ENCODE results near the gene FKTN.
A peak's percentile ranks its signal among the peaks of the same experiment; 100 is the strongest.

Gene FKTN

DNA sequence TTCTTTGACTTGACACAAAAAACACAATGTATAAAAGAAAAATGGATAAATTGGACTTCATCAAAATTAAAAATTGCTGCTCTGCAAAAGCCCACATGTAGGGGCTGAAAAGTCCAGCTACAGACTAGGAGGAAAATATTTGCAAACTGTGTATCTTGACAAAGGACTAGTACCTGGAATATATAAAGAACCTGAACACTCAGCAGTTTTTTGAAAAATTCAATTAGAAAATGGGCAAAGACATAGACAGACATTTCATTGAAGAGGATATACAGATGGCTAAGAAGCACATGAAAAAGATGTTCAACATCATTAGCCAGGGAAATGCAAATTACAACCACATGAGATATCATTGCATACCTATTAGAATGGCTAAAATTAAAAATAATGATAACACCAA lies 85.9 kb downstream of the FKTN start:
- H3K27me3 ChIP-seq (ENCODE audit: insufficient read depth, low read length), result no peaks in the 10 kb centered on the region
- H3K4me1 ChIP-seq (ENCODE audit: insufficient read depth, low read length), result peaks cover 7% of the 10 kb centered on the region
- H3K9me3 ChIP-seq (ENCODE audit: low read length), result no peaks in the 10 kb centered on the region
- peaks cover 4% of the 10 kb centered on the region for H3K36me3 ChIP-seq (ENCODE audit: insufficient read depth, low read length)
- H3K4me3 ChIP-seq (ENCODE audit: low read length), result no peak overlapping the region
- H2AFZ ChIP-seq (ENCODE audit: low read depth, low read length), result no peak overlapping the region

DNA sequence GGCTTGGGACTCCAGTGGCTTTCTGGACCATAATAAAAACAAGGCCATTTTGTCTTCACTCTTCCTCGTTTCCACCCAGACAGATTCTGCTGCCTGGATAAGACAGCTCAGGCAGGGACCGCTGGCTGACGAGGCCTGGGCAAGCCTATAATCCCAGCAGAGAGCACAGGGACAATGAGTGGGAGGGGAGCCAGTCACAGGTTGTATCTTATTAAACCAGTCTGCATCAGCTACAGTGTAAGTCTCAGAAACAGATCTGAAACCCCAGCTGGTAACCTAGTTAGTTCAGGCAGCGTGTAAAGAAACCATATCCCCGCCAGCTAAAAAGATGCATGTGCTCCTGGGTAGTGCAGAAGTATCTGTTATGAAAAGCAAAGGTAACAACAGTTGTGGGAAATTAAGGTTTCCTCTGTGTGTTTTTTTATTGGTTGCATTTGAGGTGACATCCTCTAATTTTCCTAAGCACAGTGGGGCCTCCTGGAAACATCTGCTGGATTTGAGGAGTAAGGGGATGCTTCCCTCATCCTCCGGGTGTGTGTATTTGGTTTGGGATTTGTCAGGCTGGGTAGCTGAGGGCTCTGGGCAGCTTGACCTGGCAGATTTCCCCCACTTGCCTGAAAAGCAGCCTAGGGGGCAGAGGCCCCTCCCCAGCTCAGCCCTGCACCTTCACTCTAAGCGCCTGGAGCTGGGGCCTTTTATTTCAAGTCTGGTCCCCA lies 89.1 kb downstream of the FKTN start:
- H3K9me3 ChIP-seq (ENCODE audit: low read length), result no peaks in the 10 kb centered on the region
- no peaks in the 10 kb centered on the region for H3K27me3 ChIP-seq (ENCODE audit: insufficient read depth, low read length)
- H2AFZ ChIP-seq (ENCODE audit: low read depth, low read length), result no peak overlapping the region
- no peak overlapping the region for H3K4me3 ChIP-seq (ENCODE audit: low read length)
- peaks cover 7% of the 10 kb centered on the region for H3K4me1 ChIP-seq (ENCODE audit: insufficient read depth, low read length)
- no peaks in the 10 kb centered on the region for H3K36me3 ChIP-seq (ENCODE audit: insufficient read depth, low read length)

DNA sequence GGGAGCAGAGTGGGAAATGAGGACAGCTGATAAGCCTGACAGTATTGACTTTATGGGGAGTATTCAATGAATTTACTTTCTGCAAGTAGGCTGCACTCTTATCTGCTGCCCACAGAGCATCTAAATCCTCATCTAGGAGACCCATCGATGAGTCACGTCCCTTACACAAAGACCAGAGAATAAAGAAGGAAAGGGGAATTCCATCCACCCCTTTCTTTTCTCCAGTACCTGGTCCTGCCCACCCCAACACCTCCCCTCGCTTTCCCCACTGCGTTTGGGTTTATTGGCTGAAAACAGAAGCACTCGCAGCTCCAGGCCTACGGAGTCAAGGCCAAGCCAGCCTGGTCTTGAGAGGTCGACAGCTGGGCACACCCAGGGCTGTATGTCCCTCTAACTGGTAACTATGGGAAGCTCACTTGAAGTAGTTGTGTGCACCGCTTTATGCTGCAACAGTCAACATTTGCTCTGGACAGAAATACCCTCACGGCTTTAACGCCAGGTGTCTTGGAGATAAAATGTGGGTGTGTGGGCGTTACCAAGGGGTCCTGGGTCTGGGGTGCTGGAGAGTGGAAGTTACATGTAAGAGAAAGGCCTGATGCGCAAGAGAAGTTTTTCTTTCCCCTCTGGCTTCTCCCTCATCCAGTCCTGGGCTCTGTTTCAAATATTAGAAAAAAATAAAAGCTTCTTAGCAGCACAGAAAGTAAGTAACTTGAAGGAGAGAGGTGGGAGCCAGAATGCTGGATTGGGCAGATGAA lies 89.8 kb downstream of the FKTN start:
- Histone ChIP-seq H3K9me3 (ENCODE audit: low read length) (no peaks in the 10 kb centered on the region), H3K4me1 (ENCODE audit: insufficient read depth, low read length) (peaks cover 7% of the 10 kb centered on the region), H2AFZ (ENCODE audit: low read depth, low read length) (no peak overlapping the region), H3K27me3 (ENCODE audit: insufficient read depth, low read length) (no peaks in the 10 kb centered on the region), H3K36me3 (ENCODE audit: insufficient read depth, low read length) (no peaks in the 10 kb centered on the region), H3K4me3 (ENCODE audit: low read length) (no peak overlapping the region)

DNA sequence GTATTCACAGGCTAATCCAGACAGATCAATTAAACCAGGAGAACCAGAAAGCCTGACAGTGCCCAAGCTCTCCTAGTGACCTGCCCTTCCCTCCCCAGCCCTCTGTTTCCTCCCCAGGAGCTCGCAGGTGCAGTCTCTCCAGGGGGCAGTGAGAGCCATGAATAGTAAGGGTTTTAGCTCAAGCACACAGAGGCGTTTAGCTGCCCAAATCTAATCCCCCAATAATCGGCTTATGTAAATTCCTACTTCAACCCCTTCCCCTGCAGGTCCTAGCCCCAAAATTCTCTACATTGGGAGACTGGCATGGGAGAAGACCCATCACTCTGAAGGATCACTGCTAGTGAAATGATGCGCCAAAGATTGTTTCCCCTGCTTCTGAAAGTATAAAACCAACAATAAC lies 93.9 kb downstream of the FKTN start:
- Histone ChIP-seq H3K4me3 (ENCODE audit: low read length) (no peak overlapping the region), H3K27me3 (ENCODE audit: insufficient read depth, low read length) (no peaks in the 10 kb centered on the region), H3K4me1 (ENCODE audit: insufficient read depth, low read length) (peaks cover 11% of the 10 kb centered on the region)

DNA sequence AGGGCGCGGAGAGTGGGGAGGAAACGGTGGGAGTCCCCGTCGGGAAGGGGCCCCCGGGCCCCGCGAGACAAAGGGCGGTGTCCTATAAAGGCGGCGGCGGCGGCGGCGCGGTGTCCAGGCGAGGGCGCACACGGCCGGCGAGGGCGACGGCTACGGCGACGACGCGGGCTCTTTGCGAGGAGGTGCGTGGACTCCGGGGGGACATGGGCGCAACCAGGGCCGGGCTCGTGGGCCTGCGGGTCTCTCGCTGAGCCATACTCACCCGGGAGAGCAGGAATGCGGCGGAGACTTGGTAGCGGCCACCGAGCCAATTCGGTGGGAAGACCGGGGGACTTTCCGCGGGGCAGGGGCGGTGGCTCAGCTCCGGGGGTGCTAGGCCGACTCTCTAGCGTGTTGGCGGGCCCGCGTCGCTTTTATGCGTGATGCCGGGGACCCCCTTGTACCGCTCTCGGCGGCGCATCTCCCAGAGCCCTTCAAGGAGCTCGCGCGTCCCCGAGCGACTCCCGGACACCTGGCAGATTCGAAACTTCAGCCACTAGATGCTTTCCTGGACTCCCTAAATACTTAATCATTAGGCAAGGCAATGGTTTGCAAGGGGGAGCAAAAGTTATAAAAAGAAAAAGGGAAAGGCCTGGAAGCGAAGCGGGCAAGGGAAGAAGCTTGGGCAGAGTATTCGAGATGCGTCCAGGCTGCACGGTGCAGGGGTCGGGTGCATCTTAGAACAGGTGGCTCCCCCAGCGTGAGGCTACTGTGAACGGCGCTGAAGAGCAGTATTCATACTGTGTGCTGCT lies 98.4 kb downstream of the FKTN start:
- no peaks in the 10 kb centered on the region for H3K9me3 ChIP-seq (ENCODE audit: low read length)
- H3K4me3 ChIP-seq (ENCODE audit: low read length), result peak overlapping the region; percentile 66
- no peaks in the 10 kb centered on the region for H3K27me3 ChIP-seq (ENCODE audit: insufficient read depth, low read length)
- no peaks in the 10 kb centered on the region for H3K36me3 ChIP-seq (ENCODE audit: insufficient read depth, low read length)
- peaks cover 15% of the 10 kb centered on the region for H3K4me1 ChIP-seq (ENCODE audit: insufficient read depth, low read length)
- H2AFZ ChIP-seq (ENCODE audit: low read depth, low read length), result peak overlapping the region; percentile 97

More for the DNA sequence above, 93.9 kb downstream of the FKTN start:
- Histone ChIP-seq H2AFZ (ENCODE audit: low read depth, low read length) (no peak overlapping the region), H3K9me3 (ENCODE audit: low read length) (no peaks in the 10 kb centered on the region), H3K36me3 (ENCODE audit: insufficient read depth, low read length) (no peaks in the 10 kb centered on the region)

DNA sequence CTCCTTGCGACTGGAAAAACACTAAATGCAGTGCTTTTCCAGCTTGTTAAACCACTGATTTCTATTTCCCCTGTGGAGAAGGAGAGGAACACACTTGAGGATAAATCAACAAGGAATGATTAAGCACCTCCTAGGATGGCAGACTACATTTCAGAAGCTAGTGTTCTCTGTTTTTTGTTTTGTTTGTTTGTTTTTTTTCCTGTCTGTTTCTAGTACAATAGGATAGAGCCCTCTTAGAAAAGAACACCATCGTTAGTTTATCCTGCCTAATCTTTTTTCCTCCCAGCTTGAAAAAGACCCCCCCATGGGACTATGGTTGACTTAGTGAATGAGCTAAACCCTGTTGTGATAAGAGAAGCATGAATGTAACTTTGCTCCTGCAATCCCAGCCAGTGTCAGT lies 100.4 kb downstream of the FKTN start:
- Histone ChIP-seq H3K4me3 (ENCODE audit: low read length) (no peak overlapping the region), H2AFZ (ENCODE audit: low read depth, low read length) (no peak overlapping the region), H3K9me3 (ENCODE audit: low read length) (no peaks in the 10 kb centered on the region), H3K4me1 (ENCODE audit: insufficient read depth, low read length) (peaks cover 15% of the 10 kb centered on the region), H3K27me3 (ENCODE audit: insufficient read depth, low read length) (no peaks in the 10 kb centered on the region), H3K36me3 (ENCODE audit: insufficient read depth, low read length) (no peaks in the 10 kb centered on the region)

DNA sequence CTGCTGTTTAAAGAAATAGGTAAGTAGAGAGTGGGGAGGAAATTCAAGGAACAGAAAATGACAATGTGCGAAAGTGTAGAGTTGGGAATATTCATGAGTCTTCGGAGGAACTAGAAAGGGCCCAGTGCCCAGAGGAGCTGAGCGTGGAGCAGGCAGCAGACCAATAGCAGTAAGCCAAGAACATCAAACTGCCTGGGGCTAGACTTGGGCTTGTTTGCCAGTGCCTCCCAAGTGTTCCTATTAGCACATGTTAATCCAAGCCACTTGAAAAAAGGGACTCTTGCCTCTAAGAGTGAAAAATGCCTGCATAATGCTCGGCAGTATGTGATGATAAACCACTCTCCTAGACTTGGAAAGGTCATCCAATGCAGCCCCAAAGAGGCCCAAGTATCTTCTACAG lies 103.1 kb downstream of the FKTN start:
- Histone ChIP-seq H3K36me3 (ENCODE audit: insufficient read depth, low read length) (peaks cover 2% of the 10 kb centered on the region), H3K9me3 (ENCODE audit: low read length) (no peaks in the 10 kb centered on the region), H3K4me1 (ENCODE audit: insufficient read depth, low read length) (peaks cover 15% of the 10 kb centered on the region), H3K4me3 (ENCODE audit: low read length) (no peak overlapping the region), H3K27me3 (ENCODE audit: insufficient read depth, low read length) (no peaks in the 10 kb centered on the region), H2AFZ (ENCODE audit: low read depth, low read length) (no peak overlapping the region)

DNA sequence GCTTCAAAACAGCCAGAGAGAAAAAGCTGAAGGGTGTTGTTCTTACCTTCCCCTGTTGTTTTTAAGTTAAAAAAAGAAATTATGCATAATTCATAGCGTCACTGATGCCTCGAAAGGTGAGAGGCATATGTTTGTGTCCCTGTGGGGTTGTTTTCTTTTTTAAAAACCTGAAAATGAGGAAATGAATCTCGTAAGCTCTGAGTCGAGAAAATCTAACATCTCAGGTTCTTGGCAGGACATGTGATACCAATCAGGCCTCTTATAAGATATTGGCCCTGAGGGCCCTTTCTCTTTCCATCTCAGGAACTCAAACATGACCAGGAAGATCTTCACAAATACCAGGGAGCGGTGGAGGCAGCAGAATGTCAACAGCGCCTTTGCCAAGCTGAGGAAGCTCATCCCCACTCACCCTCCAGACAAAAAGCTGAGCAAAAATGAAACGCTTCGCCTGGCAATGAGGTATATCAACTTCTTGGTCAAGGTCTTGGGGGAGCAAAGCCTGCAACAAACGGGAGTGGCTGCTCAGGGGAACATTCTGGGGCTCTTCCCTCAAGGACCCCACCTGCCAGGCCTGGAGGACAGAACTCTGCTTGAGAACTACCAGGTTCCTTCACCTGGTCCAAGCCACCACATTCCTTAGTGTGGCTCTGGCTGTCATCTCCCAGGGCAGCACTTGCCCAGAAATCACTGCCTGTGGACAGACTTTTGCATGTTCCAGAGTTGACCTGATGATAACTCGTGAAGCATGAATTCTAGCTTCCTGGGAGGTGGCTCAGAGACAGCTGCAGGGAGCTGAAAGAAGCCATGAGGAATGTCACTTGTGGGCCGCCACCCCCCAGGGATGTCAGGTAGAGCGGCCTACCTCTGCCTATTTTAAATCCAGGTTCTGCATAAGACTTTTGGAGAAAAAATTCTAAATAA lies 104.5 kb downstream of the FKTN start, which contains the start of gene TAL2:
Gene TAL2 (plus strand): TSS at position 274 of the 921 bp plus-strand sequence. CDS start 40 bp downstream, at position 314.
- H3K4me1 ChIP-seq (ENCODE audit: insufficient read depth, low read length), result peaks cover 5% of the 10 kb centered on the region
- peaks cover 2% of the 10 kb centered on the region for H3K36me3 ChIP-seq (ENCODE audit: insufficient read depth, low read length)
- H3K4me3 ChIP-seq (ENCODE audit: low read length), result no peak within 1 kb of the TSS
- H3K9me3 ChIP-seq (ENCODE audit: low read length), result no peaks in the 10 kb centered on the region
- no peaks in the 10 kb centered on the region for H3K27me3 ChIP-seq (ENCODE audit: insufficient read depth, low read length)
- no peak within 1 kb of the TSS for H2AFZ ChIP-seq (ENCODE audit: low read depth, low read length)

DNA sequence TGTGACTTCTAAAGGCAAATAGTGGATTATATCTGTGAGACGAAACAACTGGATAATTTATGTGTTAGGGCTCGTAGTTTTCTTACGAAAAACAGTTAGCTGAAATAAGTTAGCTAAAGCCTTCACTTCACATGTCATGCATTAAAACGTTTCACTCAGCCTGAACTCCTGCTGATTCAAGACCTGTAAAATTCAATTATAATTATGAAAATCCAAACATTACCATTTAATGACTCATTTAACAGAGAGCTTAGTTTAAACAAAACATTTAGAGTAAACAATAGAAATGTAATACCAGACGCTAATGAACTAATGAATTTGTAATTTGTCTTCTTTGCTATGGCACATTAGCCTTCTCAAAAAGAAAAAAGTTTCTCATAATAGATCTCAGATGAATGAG lies 106.0 kb downstream of the FKTN start:
- H3K4me1 ChIP-seq (ENCODE audit: insufficient read depth, low read length), result peaks cover 5% of the 10 kb centered on the region
- H3K4me3 ChIP-seq (ENCODE audit: low read length), result no peak overlapping the region
- H3K27me3 ChIP-seq (ENCODE audit: insufficient read depth, low read length), result no peaks in the 10 kb centered on the region
- H3K36me3 ChIP-seq (ENCODE audit: insufficient read depth, low read length), result peaks cover 2% of the 10 kb centered on the region
- H3K9me3 ChIP-seq (ENCODE audit: low read length), result no peaks in the 10 kb centered on the region
- no peak overlapping the region for H2AFZ ChIP-seq (ENCODE audit: low read depth, low read length)

DNA sequence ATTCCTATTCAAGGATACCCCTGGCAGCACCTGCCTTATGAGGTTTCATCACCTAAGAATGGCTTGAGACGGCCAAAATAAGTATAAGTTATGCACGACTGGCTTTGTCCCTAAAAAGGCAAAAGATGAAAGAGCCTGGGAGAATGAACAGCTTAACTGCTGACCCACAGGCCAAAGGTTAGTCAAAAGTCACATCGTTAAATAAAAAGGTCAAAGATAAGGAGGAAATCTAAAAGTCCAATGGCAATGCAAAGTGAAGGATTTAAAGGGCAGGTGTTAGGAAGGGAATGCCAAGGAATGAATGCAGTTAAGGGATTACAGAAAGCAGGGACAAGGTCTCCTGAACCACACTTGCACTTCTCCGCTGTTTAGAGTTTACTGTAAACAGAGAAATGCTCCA lies 109.9 kb downstream of the FKTN start:
- Histone ChIP-seq H3K4me3 (ENCODE audit: low read length) (no peak overlapping the region), H3K36me3 (ENCODE audit: insufficient read depth, low read length) (peaks cover 2% of the 10 kb centered on the region), H3K9me3 (ENCODE audit: low read length) (no peaks in the 10 kb centered on the region), H3K4me1 (ENCODE audit: insufficient read depth, low read length) (peaks cover 5% of the 10 kb centered on the region), H2AFZ (ENCODE audit: low read depth, low read length) (no peak overlapping the region), H3K27me3 (ENCODE audit: insufficient read depth, low read length) (no peaks in the 10 kb centered on the region)

DNA sequence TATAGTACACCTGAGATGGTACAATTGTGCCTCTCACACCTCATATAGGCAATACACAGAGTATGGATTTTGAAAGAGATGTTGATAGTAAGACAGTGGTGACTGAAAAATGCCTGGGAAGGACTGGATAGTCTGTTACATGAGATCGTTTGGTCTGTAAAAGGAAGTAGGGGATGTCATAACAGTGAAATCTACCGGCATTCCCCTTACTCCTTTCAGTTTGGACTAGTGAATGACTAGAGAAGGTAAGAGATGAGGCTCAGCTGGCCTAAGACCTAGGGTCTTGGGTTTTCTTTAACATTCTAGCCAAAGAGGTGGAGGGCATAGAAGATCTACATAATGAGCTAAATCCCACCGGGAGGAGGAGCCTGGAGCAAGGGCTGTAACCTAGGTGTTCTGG lies 112.4 kb downstream of the FKTN start:
- Histone ChIP-seq H3K4me1 (ENCODE audit: insufficient read depth, low read length) (peaks cover 5% of the 10 kb centered on the region), H3K9me3 (ENCODE audit: low read length) (no peaks in the 10 kb centered on the region), H3K27me3 (ENCODE audit: insufficient read depth, low read length) (no peaks in the 10 kb centered on the region)

DNA sequence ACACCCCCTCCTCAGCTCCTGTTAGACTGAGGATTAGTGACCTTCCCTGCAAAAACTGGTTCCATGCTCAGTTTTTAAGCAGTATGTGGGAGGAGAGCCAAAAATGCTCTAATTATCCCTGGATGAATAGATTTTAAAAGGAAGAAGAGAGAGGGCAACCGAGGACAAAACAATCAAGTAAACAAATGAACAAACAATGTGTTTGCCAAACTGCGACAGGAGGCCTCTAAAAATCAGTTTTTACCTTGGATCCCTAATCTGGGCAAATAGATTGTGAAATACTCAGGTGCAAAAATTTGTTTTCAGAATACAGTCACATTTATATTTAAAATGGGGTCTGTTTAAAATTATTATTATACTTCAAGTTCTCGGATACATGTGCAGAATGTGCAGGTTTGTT lies 112.8 kb downstream of the FKTN start:
- Histone ChIP-seq H3K4me1 (ENCODE audit: insufficient read depth, low read length) (peaks cover 5% of the 10 kb centered on the region), H3K27me3 (ENCODE audit: insufficient read depth, low read length) (no peaks in the 10 kb centered on the region), H3K36me3 (ENCODE audit: insufficient read depth, low read length) (no peaks in the 10 kb centered on the region), H3K4me3 (ENCODE audit: low read length) (no peak overlapping the region), H3K9me3 (ENCODE audit: low read length) (no peaks in the 10 kb centered on the region), H2AFZ (ENCODE audit: low read depth, low read length) (no peak overlapping the region)

More for the DNA sequence above, 112.4 kb downstream of the FKTN start:
- no peaks in the 10 kb centered on the region for H3K36me3 ChIP-seq (ENCODE audit: insufficient read depth, low read length)
- H2AFZ ChIP-seq (ENCODE audit: low read depth, low read length), result no peak overlapping the region
- no peak overlapping the region for H3K4me3 ChIP-seq (ENCODE audit: low read length)

All from neuron (in vitro differentiated cells).